Measurements from ENCODE around the gene FOS.

- TF ChIP-seq, protein P1, sequence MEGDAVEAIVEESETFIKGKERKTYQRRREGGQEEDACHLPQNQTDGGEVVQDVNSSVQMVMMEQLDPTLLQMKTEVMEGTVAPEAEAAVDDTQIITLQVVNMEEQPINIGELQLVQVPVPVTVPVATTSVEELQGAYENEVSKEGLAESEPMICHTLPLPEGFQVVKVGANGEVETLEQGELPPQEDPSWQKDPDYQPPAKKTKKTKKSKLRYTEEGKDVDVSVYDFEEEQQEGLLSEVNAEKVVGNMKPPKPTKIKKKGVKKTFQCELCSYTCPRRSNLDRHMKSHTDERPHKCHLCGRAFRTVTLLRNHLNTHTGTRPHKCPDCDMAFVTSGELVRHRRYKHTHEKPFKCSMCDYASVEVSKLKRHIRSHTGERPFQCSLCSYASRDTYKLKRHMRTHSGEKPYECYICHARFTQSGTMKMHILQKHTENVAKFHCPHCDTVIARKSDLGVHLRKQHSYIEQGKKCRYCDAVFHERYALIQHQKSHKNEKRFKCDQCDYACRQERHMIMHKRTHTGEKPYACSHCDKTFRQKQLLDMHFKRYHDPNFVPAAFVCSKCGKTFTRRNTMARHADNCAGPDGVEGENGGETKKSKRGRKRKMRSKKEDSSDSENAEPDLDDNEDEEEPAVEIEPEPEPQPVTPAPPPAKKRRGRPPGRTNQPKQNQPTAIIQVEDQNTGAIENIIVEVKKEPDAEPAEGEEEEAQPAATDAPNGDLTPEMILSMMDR (IDR thresholded peaks at IDR 0.05), result no peak
- TF ChIP-seq ETV6 (CRISPR knock-in tag; IDR thresholded peaks at IDR 0.05), result no peak
- no peak for TF ChIP-seq CREB1 (CRISPR knock-in tag; IDR thresholded peaks at IDR 0.05)
- TF ChIP-seq, protein P2, sequence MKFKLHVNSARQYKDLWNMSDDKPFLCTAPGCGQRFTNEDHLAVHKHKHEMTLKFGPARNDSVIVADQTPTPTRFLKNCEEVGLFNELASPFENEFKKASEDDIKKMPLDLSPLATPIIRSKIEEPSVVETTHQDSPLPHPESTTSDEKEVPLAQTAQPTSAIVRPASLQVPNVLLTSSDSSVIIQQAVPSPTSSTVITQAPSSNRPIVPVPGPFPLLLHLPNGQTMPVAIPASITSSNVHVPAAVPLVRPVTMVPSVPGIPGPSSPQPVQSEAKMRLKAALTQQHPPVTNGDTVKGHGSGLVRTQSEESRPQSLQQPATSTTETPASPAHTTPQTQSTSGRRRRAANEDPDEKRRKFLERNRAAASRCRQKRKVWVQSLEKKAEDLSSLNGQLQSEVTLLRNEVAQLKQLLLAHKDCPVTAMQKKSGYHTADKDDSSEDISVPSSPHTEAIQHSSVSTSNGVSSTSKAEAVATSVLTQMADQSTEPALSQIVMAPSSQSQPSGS (CRISPR knock-in tag; IDR thresholded peaks at IDR 0.05; ENCODE audit: borderline replicate concordance, low read depth), result no peak
- no peak for TF ChIP-seq NR2C2 (CRISPR knock-in tag; IDR thresholded peaks at IDR 0.05)
- TF ChIP-seq ZNF671 (CRISPR knock-in tag; IDR thresholded peaks at IDR 0.05), result no peak
- TF ChIP-seq ELF4 (CRISPR knock-in tag; IDR thresholded peaks at IDR 0.05; ENCODE audit: low read depth), result no peak
- no peak for TF ChIP-seq ZNF423 (CRISPR knock-in tag; IDR thresholded peaks at IDR 0.05)
- no peak for TF ChIP-seq SMAD3 (CRISPR knock-in tag; IDR thresholded peaks at IDR 0.05; ENCODE audit: borderline replicate concordance)
- TF ChIP-seq NFE2L1 (CRISPR knock-in tag; IDR thresholded peaks at IDR 0.05), result no peak
- TF ChIP-seq NFYB (CRISPR knock-in tag; conservative IDR thresholded peaks at IDR 0.05; ENCODE audit: low read depth), result no peak
- TF ChIP-seq SP1 (CRISPR knock-in tag; conservative IDR thresholded peaks at IDR 0.05), result peak; percentile 86
- no peak for TF ChIP-seq TEAD4 (CRISPR knock-in tag; IDR thresholded peaks at IDR 0.05)
- TF ChIP-seq E2F4 (CRISPR knock-in tag; IDR thresholded peaks at IDR 0.05; ENCODE audit: borderline replicate concordance, low read depth), result no peak
Observed at GRCh38 chr14:75293920-75294648, 15.5 kb downstream of the FOS start.

All from WTC11 (cell line).